Islet of Langerhans (tissue), 1 donor: ENCODE results near the gene UST.

ENCODE experiments used
- FAIRE-seq: peaks from one replicate; lab custom pipeline; 2011; peaks lifted over from hg19 to GRCh38; lab: Jason Lieb, UNC

Gene UST

DNA sequence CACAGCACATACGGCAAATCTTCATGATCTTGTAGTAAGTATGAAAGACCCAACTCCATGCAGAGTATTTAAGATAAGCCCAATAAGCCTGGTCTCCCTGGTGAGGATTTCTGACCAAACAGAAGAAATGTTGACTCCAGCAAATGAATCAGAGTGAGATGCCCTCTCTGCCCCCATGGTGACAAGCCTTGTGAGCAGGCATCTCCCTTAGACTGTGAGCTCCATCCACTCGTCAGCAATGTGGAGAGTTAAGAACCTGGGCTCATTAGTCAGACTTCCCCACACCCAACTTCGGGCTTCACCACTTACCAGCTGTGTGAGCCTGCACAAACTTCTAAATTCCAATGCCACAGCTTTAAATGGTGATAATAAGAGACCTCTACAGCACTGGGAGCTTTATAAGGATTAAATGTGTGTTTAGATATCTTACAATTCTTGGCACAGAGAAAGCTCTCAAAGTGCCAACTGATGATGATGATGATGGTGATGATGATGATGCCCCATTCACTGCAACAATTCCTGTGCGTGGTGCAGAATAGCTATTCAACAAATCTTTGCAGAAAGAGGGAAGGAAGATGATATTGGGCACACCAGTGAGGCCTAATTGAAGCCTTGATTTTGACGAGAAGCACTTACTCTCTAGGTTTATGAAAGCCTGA is 317.3 kb downstream of the UST start:
- no peak for FAIRE-seq

DNA sequence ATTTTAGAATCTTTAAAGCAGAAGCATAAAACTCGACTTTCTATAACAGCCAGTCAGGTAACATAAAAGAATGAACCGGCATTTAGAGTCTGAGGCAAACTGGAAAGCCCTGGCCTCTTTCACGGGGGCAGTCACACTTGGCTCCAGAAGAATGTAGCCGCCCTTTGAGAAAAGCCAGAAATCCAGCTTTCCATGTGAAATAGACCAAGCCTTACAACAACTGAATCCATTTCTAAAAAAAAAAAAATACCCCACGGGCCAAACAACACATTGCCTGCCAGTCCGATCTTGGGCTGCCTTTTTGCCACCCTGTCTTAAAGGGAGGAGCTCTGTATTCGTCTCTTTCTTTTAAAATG is 317.8 kb downstream of the UST start:
- no peak for FAIRE-seq

DNA sequence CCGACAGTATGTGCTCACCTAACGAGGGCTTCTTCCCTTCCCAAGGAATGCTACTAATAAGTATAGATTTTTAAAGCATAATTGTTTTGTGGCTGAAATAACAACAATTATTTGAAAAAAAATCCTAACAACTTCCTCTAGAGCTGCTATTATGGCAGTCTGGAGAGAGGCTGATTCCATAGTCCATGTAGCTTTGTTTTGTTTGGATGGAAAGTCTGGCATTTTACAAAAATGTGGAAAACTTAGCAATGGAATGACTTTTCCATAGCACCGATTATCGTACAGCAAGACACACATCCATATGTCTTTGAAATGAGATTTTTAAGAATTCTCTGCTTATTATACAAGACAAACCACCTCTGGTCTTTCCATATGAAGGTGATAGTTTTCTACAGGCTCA is 318.3 kb downstream of the UST start:
- no peak for FAIRE-seq

DNA sequence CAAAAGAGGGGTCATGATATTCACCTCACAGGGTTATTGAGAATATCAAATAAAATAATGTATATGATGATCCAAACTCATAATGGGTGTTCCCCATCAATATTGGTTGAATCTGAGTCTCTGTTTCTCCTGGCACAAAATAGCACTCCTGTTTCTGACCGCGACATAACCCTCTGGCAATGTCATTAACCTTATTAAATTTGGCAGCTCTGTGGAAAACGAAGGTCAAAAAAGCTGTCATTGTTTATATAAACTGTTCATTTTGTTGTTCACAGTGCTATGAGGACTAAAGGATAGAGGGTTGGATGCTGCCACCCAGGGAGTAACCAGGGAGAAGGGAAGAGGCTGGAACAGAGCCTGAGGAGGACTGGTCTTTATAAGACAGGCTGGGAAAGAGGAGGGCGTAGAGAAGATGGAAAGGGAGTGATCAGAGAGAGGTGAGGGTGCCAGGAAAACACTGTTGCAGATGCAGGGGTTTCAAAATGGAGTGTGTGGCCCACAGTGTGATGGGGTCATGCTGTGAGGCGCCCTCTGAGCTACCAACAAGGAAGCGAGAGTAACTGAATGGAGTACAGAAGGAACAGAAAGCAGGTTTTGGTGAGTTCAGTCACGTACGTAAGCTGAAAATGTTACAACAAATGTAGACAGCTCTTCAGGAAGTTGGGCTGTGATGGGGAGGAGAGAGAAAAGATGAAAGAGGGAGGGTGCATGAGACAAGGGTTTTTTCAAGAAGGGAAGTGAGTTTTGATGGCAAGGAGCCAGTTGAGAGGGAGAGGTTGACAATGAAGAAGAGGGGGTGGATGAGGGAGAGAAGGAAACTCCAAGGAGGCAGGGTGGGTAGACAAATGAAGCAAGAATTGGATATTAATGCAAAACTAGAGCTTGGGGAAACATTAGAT is 319.1 kb downstream of the UST start:
- FAIRE-seq, result no peak

DNA sequence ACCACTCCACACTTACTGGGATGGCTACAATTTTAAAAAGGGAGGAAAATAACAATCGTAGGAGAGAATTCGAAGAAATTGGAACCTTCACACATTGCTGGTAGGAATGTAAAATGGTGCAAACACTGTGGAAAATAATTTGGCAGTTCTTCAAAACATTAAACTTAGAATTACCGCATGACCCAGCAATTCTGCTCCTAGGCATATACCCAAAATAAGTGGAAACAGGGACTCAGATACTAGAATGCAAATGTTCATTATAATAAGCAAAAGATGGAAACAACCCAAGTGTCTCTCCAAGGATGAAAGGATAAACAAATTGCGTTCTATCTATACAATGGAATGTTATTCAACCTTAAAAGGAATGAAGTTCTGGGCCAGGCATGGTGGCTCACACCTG is 325.2 kb downstream of the UST start:
- FAIRE-seq, result no peak

DNA sequence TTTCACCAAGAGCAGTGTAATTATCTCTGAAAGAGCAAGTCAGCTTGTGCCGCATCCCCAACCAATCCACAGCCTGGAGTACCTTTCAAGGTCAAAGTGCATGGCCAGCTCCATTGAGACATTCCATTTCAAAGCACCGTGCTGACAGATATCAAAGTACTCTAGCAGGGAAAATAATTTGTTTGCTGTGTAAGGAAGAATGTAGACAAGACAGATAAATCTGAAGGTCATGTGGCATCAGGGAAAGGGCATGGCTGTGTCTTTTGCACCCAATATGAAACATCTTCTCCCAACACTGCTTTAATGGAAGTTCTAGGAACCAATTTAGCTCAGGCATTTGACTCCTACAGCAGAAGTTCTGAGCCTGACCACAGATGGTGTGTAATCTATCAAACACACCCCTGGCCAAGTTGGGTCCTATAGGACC is 328.0 kb downstream of the UST start:
- no peak for FAIRE-seq

DNA sequence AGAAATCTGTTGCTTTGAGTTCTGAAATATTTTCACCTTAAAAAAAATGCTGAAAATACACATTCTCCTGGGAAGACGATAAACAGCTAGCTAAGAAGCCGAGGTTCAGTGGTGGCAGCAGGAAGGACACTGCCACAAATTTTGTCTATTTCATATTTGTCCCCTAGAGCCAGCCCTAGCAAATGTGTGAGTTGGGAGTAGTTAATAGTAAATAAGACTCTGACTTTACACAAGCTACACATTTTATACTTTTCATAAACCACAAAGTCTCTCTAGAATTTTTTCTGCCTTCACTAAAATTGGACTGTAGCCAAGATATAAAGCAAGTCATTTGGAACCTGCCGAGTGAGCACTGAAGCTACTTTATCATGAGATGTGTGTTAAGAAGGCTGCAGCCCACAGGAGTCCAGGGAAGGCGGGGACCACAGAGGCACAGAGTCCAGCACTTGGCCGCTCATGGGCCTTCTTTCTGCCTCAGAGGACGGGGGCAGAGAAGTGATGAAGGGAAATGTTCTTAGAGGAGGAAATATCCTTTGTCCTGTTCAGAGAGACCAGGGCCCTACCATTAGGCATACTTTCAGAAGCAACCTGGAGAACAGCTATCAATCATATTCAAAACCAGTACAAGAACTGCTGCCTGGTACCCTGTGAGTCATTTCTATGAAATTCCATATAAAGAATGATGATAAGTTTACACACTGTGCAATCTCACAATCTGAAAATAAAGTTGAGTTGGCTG is 329.0 kb downstream of the UST start:
- no peak for FAIRE-seq

DNA sequence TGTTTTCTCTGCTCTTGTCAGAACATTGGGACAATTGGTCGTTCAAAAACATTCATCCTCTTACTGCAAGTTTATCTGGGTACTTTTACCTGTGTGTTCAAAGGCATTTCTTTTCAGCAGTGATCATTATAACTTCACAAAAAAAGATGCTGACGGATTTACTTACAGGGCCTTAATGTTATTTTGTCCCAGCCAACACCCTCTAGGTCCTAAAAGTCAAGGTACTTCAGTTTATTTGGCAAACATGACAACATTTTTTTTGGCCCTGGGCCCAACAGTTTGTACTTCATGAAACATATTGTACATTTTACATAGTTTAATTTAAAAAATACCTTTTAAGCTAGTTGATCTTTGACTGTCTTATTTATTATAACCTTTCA is 329.5 kb downstream of the UST start:
- no peak for FAIRE-seq

DNA sequence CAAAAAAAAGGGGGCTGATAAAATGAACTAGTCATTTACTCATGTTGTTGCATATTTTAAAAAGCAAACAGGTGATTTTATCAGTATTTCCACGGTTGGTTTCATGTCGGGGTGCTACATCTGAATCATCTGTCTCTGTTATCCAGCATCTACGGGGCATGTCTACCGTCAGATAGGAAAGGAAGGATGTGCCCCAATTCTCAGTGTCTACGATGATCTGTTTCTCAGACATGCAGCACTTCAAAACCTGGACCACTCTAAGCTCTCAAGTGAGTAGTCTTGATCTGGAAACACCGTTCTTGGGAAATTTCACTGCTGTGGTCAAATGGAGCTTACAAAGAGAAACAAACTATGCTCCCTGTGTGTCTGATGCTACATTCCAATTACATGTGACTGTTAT is 330.4 kb downstream of the UST start:
- FAIRE-seq, result no peak

DNA sequence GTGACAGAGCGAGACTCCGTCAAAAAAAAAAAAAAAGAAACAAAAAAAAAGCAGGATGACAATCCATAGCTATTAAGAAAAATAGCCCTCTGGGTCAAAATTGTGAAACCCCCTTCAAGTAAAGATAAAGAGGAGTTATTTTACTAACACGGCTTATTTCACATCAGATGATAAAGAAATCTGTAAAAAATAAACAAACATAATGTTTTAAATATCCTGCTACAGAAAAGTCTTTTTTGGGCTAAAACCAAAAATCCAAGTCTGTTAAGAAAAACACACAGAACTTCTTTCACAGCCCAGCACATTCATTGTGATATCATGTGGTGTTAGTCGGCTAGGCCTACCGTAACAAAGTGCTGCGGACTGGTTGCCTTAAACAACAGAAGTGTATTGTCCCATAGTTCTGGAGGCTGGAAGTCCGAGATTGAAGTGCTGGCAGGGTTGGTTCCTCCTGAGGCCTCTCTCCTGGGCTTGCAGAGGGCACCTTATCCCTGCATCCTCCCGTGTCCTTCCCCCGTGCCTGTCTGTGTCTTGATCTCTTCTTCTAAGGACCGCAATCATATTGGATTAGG is 331.5 kb downstream of the UST start:
- no peak for FAIRE-seq

DNA sequence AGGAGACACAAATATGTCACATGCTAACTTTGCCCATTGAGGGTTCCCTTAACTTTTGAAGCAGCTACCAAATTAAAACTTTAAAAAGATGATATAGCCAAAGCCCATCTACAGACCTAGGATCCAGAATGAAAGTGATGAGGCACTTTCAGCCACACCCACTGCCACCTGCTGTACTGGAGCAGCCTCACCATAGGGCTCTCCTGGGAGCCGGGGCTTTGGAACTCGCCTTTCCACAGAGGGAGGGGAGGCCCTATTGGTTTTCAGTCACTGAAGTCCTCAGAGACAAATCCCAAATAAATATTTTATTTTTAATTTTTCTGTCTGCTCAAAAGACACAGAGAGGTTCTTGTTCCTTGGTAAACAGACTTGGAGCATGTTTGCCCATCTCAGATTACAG is 332.6 kb downstream of the UST start:
- FAIRE-seq, result no peak

DNA sequence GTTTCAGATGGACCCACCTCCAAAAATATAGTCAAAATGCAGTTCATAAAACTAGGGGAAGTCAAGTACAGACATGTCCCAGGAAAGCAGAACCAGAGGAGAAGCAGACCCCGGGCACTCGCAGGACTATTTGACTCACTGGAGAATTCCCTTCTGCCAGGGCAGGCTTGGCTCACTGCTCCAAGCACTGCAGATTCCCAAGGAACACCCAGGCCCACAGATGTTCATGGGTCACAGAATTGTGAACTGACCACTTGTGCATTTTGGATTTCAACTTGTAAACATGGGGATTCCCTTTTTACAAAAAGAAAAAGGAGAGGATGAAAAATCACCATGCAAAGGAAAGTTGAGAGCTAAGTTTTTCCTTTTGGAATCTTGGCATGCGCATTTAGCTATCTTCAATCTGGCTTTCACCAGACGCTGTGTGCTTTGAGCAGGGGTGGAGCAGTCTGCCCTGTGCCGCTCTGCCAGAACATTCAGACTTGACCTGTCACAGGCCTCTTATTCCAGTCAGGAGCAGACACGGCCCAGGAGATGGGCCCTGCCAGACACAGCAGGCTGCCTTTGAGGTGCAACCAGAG is 333.2 kb downstream of the UST start:
- FAIRE-seq, result no peak

DNA sequence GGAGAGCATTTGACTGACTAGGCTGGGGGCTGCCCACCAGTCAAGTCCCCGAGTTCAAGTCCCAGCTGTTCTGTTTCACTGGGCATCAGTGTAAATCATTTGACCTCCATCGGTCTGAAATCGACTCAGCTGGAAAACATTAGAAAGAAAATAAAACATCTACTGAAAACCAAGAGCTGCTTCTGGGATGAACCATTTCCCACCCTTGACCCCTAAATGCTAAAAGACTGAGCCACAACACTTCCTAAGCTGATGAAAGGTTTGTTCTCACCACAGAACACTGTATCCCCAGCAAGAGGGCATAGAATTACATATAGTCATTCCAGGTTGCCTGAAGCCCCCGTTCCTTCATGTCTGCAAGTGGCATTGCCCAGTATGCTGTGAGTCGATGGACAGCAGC is 333.7 kb downstream of the UST start:
- no peak for FAIRE-seq

DNA sequence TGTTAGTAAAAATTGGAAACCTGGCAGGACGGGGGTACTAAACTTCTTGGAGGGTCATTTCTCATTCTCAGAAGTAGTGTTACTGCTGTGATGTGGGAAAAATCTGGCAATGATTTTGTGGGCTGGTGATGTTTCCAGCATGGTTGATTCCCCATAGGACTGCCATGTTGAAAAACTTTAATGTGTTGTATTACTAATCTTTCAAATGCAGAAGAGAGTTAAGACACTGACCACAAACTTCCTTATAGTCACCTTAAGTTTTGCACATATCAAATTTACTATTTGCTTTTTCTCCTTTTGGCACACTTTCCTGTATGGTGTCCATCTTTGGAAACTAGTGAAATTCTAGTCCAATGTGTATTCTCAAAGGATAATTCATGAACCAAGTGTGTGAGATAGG is 334.5 kb downstream of the UST start:
- FAIRE-seq, result no peak

DNA sequence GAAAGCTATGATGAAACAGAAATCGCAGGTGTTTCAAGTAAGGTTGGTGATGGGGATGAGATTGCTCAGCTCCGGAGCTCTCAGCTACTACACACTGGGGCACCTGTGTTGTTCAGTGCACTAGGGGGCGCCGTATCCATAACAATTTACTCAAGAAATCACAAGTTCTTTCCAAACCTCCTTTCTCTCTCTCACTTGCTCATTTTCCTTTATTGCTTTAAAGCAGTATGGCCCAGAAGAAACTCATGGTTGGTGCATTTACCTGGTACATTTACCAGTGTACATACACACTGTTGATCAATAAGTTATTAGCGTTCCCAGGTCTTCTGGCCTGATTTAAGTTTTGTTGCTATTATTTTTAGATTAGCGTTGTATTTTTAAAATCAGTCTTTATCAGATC is 335.5 kb downstream of the UST start:
- FAIRE-seq, result peak; percentile 36

DNA sequence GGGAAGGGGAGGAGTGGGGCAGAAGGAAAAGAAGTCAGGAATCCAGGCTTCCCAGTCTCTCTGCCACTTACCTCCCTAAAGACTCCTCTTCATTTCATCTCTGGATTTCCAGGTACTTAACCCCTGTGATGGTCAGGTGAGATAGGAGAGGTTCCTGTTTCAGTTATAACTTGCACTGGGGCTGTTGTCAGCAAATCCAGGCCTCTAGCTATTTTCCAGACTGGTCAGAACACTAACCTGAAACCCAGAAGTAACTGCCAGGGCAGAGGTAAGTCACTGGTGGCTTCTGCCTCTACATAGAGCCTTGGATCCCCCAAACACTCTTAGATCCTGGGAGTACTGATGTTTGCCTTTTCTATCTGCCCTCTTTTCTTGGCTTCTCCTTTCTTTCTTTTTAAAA is 337.2 kb downstream of the UST start:
- no peak for FAIRE-seq

DNA sequence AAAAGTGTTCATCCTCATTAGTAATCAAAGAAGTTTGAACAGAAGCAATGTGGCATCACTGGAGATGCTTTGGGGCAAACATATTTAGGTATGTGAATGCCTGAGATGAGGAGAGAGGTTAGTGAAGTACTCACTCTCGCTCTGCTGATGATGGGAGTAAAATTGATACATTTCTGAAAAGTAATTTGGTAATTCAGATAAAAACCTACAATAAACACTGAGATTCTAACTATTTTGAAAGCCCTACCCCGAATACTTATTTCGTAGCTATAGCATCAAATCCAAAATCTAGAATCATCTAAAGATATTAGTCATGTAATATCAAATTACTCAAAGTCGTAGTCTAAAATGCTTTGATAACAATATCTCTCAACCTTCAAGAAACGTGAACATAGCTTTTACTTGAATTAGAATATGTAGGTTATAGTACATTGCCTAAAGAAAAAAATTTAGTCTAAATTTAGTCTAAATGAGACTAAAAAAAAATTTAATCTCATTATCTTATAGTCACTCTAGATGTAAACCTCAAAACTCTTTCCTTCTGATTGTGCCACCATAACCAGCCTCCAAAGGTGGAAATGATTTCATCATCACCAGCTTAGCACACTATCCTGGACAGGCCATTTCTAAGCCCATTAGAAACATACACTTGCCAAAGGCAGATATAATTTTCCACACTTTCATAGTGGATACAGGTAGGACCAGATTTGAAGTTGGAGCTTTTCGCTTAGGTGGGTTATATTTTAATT is 338.2 kb downstream of the UST start:
- no peak for FAIRE-seq

DNA sequence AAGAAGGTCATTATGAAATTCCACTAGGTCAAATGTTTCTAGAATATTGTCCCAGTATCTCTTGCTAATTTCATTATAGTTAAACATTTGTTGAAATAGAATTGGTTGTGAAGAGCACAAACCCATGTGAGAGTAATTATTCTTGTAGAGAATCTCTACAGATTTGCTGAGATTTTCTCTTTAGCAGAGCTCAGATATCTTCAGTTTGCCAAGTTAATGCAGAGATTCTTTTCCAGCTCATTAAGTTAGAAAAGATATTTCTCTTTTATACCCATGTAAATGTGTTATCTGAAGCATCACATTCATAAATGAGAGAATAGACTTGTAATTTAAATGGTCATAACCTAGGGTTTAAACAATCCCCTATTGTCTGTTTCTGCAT is 338.7 kb downstream of the UST start:
- no peak for FAIRE-seq

DNA sequence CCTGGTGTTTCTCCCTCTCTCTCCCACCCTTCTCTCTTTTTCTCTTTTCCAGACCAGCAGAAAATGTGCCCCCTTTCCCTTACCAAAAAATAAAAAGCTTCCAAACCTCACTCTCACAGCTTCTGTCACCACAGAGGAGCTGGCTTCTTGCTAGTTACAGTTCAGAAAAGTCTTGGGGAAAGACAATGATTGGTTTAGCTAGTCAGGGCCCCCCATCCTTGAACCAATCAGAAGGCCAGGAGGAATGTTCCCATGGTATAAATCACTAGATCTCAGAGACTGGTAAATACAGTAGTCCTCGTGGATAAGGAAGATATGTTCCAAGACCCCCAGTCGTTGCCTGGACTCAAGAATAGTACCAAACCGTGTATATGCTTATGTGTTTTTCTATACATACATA is 339.5 kb downstream of the UST start:
- no peak for FAIRE-seq

DNA sequence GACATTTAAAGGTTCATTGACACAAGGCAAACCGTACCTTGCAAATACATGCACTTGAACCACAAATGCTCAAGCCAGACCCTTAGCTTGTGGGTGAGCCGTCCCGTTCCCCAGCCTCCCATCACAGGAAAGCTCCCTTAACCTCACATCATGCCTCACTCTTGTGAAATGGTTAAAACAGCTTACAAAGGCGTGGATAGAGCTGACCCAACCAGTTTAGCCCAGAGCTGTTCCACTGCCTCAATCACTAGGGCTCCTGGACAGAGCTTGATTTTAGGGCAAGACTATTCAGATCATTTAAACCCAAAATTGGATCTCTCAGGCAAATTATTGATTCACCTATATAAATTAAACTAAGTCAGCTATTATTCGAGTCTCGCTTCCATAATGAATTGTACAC is 341.1 kb downstream of the UST start:
- FAIRE-seq, result no peak

DNA sequence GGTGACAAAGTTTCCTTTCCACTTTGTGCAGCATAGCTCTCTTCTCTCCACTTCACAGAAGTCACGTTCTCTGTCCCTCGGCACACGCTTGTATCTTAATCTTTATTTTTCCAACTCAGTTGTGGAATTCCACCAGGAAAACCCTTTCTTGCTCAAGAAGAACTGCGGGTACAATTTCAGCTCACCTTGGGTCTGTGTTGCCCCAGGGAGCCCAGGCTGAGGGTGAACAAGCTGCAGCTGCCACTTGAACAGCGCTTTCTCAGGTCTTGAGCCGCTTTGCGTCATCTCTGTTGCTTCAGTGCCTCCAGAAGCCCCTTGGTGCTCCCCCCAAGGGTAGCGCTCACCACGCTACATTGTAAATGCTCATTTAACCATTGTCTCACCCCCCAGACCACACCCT is 341.5 kb downstream of the UST start:
- FAIRE-seq, result no peak

DNA sequence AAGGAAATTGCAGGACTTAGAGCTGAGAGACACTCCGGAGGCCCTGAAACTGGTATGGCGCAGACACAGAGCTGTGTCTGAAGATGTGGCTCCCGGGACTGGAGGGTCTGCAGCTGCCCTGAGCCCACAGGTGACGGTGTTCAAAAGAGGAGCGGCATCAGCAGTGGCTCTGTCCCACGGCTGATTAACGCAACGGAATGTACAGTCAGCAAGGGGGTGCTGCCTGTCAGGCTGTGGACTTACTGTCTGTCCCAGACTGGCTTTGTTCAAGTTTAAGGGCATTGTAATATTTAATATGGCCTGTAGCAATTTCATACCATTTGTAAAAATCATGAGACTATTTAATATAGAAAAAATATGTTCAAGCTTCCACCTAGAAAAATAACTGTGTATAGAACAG is 342.7 kb downstream of the UST start:
- FAIRE-seq, result no peak
